ENCODE measurements around the gene NEDD4.
"Not testable (repeated sequence)": the region's sequence is repeated elsewhere in the genome, so short reads cannot be mapped to it uniquely, and the experiment has no call there.

The NEDD4 gene

GRCh38 chr15:55823699-55824340, 169.6 kb downstream of the NEDD4 start:
- no peak for DNase-seq

GRCh38 chr15:55823191-55823670, 170.2 kb downstream of the NEDD4 start:
- no peak for DNase-seq

- DNase-seq: not testable (repeated sequence)
Measured at GRCh38 chr15:55821740-55822139, 171.7 kb downstream of the NEDD4 start.

GRCh38 chr15:55820043-55820442, 173.4 kb downstream of the NEDD4 start:
- no peak for DNase-seq

- no peak for DNase-seq
Measured at GRCh38 chr15:55819397-55820034, 173.9 kb downstream of the NEDD4 start.

- DNase-seq: no peak
Measured at GRCh38 chr15:55816017-55816416, 177.4 kb downstream of the NEDD4 start.

GRCh38 chr15:55802600-55803376, 190.6 kb downstream of the NEDD4 start:
- DNase-seq: no peak

GRCh38 chr15:55800216-55800615, 193.2 kb downstream of the NEDD4 start:
- DNase-seq: no peak

GRCh38 chr15:55799291-55800212, 193.9 kb downstream of the NEDD4 start:
- no peak for DNase-seq

- no peak for DNase-seq
Measured at GRCh38 chr15:55796321-55796965, 197.0 kb downstream of the NEDD4 start.

- DNase-seq: no peak
Measured at GRCh38 chr15:55795031-55795430, 198.4 kb downstream of the NEDD4 start.

- no peak for DNase-seq
Measured at GRCh38 chr15:55791551-55792400, 201.6 kb downstream of the NEDD4 start.

- DNase-seq: no peak
Measured at GRCh38 chr15:55789066-55789660, 204.2 kb downstream of the NEDD4 start.

- DNase-seq: no peak
Measured at GRCh38 chr15:55786341-55786740, 207.1 kb downstream of the NEDD4 start.

- not testable (repeated sequence) for DNase-seq
Measured at GRCh38 chr15:55785593-55785992, 207.8 kb downstream of the NEDD4 start.

- DNase-seq: no peak
Measured at GRCh38 chr15:55784286-55784685, 209.1 kb downstream of the NEDD4 start.

GRCh38 chr15:55782901-55783300, 210.5 kb downstream of the NEDD4 start:
- no peak for DNase-seq

GRCh38 chr15:55780292-55780691, 213.1 kb downstream of the NEDD4 start:
- no peak for DNase-seq

GRCh38 chr15:55778932-55779331, 214.5 kb downstream of the NEDD4 start:
- no peak for DNase-seq
